HG02973 (cell line): ENCODE data around the gene FLG.
"Not testable (repeated sequence)": the region's sequence is repeated elsewhere in the genome, so short reads cannot be mapped to it uniquely, and the experiment has no call there.

Experiments
- ATAC-seq: cut with Tn5 transposase; IDR thresholded peaks from one replicate; pipeline ENCODE4 v1.9.1; 2021; ENCODE audit warnings: moderate library complexity; ENCODE audit not compliant: unreplicated experiment

The FLG gene

GRCh38 chr1:152303139-152303872, 21.7 kb downstream of the FLG start:
- not testable (repeated sequence) for ATAC-seq

GRCh38 chr1:152256394-152256793, 68.6 kb downstream of the FLG start:
- not testable (repeated sequence) for ATAC-seq
